ENCODE data around the gene EPB41.
"Not testable (repeated sequence)": the region's sequence is repeated elsewhere in the genome, so short reads cannot be mapped to it uniquely, and the experiment has no call there.

EPB41 gene

DNA sequence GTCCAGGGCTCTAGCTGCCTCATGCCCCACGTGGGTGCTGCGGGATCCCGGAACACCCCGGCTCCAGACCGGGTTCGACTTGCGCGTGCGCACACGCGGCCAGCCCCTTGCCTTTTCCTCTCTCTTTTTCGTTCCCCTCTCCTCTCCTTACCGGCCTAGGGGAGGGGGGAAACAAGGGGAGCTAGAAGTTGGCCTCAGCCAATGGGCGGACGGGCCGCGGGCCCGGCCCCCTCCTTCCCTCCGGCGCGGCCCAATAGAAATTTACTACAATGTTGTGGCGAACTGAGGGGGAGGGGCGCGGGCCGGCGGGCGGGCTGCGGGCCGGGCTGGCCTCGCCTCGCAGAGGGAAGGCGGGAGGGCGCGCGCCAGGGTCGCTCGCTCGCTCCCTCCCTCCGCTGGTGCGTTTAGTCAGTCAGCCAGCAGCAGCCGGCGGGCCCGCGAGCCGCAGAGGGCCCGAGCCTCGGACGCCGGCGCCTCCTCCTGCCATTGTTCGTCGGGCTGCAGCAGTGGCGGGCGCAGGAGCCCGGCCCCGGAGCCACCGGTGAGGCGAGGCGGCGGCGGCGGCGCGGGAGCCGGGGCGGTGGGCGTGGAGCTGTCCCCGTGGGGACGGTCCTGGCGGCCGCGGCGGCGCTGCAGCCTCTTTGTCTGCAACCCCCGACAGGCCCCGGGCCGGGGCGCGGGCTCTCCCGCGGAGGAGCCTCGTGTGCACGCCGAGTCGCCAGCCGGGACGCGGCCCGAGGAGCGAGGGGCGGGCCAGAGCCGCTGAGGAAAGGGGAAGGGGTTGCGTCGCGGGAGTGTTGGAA, at the start of gene EPB41:
TSS of gene EPB41 (plus strand) at position 342 of the 803 bp plus-strand sequence. CDS start 72,869 bp downstream, outside the sequence.
- FAIRE-seq: peak; percentile 78
- peak; percentile 95 for DNase-seq (ENCODE audit: insufficient read length, low spot score)

DNA sequence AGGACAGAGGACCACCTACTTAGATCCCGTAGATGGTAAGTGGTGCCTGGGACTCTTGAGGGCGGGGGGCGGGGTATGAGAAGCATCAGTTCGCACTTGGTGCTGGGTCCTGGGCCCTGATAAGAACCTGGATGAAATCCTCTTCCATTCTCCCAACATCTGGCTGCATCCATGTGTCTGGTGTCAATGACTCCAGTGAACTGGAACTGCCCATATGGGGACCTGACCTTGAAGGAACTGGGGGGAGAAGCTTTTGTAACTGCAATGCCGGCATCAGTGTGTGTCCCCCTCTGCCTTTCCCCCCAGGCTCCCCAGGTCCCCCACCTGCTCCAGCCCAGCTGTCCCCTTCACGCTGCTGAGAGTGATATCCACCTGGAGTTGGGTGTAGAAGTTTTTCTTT, 49.7 kb upstream of the EPB41 start:
- DNase-seq (ENCODE audit: insufficient read length, low spot score) (no peak), FAIRE-seq (no peak)

DNA sequence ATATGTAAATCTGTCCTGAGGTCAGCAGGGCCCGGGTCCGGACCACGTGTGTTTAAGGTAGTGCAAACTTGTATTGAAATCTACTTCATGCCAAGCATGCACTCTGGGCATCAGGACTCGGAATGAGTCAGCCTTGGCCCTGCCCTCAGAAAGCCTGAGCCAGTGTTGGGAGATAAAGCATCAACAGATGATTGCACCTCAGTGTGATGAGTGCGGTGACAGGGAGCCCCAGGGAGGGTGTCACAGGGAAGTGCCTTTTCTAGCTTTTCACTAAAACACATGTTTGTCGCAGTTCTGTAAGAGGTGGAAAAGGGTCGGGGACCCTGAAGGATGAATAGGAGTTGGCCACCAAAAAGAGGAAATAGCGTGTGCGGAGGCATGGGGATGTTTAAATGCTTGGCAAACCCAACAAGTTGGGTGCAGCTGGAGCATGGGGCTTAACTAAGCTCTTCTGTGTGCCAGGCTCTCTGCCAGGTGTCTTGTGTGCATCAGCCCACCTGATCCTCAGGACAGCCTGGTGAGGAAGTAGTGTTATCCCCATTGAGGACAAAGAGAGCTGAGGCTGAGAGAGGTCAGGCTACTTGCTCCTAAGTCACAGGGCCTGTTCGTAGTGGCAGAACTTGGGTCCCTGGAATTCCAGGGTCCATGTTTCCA, 48.2 kb upstream of the EPB41 start:
- no peak for FAIRE-seq

DNA sequence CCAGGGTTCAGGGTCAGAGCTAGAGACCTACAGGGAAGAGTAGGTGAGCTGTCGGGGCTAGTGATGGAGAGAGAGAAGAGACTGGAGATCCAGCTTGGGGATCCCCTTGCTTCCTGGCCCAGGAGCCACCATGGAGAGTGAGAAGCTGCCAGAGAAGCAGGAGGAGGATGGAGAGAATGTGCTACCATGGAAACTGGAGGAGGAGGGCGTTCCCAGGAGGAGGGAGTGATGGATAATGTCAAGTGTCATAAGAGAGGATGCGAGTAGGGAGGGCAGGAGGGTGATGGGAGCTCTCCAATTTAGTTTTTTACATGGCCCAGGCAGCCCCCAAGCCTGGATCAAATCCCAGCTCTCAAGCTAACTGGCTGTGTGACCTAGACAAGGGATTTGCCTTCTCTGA, 46.5 kb upstream of the EPB41 start:
- FAIRE-seq: no peak

More for the DNA sequence above, 48.2 kb upstream of the EPB41 start:
- no peak for DNase-seq (ENCODE audit: insufficient read length, low spot score)

DNA sequence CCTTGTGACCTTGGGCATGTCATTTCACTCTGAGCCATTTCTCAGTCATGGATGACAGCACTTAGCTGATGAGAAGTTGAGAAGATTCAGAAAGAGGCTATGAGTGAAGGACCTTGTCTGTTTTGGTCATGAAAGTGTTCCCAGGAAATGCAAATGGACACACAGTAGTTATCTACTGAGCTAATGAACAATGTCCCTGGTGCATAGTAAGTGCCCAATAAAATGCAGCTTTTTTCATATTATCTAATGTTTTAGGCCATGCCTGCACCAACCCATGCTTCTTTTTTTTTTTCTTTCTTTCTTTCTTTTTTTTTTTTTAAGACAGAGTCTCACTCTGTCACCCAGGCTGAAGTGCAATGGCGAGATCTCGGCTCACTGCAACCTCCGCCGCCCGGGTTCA, 44.4 kb upstream of the EPB41 start:
- FAIRE-seq: no peak

More for the DNA sequence above, 46.5 kb upstream of the EPB41 start:
- no peak for DNase-seq (ENCODE audit: insufficient read length, low spot score)

DNA sequence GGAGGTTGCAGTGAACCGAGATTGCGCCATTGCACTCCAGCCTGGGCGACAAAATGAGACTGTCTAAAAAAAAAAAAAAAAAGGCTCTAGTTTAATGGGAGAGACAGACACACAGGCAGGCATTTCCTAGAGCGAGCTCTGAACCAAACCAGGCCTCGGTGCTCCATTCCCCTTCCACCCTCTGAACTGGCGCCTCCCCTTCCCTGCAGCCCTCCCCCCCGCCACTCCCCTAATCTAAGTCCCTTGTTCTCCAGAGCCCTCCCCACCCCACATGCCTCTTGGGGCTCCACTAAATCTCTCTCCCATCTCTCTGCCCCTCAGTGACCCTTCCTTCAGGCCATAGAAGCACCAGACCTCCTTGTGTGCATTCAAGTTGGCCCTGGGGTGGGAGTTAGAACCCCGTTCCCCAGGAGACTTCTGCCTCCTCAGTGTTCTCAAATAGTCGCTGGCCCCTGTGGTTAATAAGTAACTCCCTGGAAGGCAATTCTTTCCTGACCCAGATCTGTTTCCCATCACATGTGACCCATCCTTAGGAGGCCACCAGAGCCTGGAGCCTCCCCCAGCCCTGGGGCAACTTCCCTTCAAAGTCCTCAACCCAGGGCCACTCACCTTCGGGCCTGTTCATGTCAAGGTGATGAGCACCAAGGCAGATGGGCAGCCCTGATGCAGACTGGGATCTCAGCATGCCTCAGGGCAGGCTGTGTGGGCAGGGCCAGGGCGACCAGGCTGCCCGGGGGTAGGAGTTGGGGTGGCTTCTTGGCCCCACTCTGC, 42.6 kb upstream of the EPB41 start:
- FAIRE-seq (no peak), DNase-seq (ENCODE audit: insufficient read length, low spot score) (no peak)

More for the DNA sequence above, 44.4 kb upstream of the EPB41 start:
- DNase-seq (ENCODE audit: insufficient read length, low spot score): no peak

DNA sequence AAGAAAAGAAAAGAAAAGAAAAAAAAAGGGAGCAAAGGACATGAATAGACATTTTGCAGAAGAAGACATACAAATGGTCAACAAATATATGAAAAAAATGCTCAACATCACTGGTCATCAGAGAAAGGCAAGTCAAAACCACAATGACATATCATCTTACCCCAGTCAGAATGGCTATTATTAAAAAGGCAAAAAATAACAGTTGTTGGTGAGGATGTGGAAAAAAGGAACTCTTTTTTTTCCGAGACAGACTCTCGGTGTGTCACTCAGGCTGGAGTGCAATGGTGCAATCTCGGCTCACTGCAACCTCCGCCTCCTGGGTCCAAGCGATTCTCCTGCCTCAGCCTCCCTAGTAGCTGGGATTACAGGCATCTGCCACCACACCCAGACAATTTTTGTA, 39.2 kb upstream of the EPB41 start:
- DNase-seq (ENCODE audit: insufficient read length, low spot score); FAIRE-seq: not testable (repeated sequence)

DNA sequence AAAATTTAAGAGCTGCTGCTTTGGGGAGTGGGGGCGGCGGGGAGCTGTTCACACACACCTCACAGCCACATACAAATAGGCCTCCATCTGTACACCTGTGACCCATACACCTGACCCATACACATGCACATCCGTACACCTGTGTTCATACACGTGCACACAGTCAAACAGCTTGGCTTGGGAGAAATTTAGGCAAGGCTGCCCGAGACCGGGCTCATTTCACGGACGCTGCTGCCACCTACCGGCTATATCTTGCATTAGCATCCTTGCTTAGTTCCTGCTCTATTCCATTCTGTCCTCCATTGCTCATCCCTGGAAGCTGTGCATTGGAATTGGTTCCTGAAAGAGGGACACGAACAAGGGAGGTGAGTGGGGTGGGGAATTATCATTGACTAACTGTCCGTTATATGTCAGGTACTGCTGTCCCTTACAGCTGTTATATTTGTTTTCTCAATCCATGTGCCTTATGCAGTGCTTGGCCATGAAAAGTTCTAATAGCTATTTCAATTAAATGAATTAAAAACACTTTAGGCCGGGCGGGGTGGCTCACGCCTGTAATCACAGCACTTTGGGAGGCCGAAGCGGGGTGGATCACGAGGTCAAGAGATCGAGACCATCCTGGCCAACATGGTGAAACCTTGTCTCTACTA, 37.1 kb upstream of the EPB41 start:
- DNase-seq (ENCODE audit: insufficient read length, low spot score): peak; percentile 75

DNA sequence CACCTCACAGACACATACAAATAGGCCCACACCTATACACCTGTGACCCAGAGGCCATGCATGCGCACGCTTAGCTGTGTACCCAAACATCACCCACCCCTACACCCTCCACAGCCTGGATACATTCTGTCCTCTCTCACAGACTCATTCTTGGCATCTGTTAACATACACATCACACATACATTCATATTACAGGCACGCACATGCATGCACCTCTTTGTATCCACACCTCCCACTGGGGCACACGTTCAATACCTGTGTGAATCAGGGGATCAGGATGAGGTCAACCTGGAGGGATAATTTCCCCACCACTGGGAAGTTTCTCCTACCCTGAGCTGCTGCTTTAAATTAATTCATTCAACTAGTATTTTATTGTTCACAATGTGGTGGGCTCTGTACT, 35.6 kb upstream of the EPB41 start:
- FAIRE-seq (no peak), DNase-seq (ENCODE audit: insufficient read length, low spot score) (no peak)

More for the DNA sequence above, 37.1 kb upstream of the EPB41 start:
- peak; percentile 52 for FAIRE-seq

DNA sequence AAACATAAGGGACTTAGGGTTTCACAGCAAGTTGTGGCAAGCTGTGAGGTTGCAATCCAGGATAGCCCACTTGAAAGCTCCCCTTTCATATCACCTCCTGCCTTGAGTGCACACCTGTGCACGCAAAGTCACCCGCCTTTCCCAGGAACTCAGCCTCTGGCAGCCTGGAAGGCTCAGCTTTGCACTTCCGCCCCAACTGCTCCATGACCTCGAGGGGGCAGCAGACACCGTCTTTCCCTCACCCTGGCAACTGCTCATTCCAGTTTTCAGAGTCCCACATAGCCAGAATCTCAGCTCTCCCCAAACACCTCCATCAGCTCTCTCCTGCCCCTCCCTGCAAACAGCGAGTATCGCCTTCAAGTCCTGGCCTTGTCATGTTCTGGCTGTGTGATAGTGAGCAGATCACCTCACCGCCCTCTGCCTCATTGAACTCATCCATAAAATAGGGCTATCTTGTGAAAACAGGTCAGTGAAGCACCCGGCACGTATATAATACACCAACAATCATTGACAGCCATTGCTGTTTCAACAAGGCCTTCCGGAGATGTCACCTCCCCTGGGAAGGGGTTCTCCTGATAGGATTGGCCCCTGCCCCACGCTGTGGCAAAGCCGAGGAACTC, 32.2 kb upstream of the EPB41 start:
- peak; percentile 85 for DNase-seq (ENCODE audit: insufficient read length, low spot score)
- peak; percentile 89 for FAIRE-seq

DNA sequence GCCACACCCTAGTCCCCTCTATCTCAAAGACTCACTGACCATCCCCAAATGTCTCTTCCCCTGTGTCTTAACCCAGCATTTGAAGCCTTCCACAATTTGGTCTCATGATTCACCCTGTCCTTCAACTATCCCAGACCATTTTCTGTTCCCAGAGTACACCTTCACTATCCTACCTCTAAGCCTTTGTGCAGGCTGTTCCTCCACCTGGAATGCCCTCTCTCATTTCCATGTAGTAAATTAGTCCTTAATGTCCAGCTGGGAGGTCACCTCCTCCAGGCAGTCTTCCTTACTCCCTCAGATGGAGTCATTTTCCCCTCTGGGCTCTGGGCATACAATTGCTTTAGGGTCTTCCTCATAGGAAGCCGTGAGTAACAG, 31.1 kb upstream of the EPB41 start:
- FAIRE-seq: no peak
- no peak for DNase-seq (ENCODE audit: insufficient read length, low spot score)

DNA sequence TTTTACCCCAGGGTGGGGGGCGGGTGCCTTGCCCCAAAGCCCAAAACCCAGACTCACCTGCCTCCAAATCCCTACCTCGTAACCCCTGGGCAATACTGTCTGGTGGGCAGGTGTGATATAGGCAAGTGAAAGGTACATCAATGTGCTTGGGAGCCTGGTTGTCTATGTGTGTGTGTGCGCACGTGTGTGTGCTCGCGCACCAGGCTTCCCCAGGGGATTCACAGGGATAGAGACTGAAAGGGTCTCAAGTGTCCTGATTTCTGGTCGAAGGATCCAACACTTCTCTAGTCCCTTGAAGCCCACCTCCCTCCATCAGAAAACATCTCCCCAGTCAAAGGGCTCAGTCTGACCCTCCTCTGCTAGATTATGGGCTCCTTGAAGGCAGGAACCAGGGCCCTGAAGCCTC, 28.9 kb upstream of the EPB41 start:
- no peak for FAIRE-seq
- DNase-seq (ENCODE audit: insufficient read length, low spot score): no peak

DNA sequence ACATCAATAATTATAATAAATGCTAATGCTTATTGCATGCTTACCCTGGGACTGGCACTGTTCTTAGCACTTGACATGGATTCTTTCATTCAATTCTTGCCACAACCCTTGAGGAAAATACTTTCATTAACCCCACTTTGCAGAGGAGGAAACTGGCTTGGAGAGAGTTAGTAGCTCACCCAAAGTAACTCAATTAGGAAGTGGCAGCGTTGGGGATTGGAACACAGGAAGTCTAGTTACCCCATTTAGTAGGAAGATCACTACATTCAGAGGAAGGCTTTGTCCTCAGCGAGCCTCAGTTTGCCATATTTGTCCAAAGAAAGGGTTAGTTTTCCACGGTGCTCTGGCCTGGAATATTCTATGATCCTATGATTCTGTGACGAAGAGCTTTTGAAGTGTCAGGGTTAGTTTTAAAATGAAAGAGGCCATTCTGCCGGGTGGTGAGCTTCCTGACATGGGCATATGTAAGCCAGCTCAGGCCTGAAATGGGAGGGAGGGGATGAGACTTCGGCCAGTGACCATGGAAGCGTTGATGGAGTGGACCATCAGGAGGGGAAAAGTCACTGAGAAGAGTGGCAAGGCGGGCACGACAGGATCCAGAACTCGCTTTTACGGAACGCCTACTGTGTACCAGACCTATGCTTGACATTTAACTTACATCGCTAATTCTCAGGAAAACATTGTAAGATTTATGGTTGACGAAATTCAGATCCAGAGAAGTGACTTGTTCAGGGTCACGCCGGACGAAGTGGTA, 28.2 kb upstream of the EPB41 start:
- no peak for FAIRE-seq
- no peak for DNase-seq (ENCODE audit: insufficient read length, low spot score)

DNA sequence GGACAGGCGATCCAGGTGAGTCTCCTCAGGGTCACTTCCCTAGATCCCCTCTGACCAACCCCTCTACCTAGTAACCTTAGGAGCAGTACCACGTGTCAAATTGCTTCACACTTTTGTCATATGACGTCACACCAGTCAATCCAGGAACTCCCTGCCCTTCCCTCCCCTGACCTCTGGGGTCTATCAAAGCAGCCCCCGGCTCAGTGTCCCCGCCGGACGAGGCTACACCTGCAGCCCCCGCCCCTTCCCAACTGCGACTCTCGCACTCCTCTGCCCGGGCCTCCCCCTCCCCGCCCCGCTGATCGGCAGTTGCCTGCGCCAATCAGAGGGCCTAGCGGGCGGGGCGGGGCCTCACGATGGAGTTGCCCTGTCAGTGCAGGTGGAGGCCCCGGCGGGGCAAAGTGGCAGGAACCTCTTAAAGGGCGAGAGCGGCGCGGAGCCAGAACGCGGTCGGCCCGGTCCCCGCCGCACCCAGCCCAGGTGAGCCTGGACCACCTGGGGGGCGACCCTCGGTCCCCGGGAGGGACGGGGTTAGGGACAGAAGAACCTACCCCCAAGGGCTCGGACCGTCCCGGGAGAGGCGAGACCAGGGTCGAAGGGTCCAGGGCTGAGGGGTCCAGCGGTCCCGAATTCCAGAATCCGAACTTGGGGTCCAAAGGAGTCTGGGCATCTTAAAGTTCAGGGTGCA, 27.5 kb upstream of the EPB41 start:
- peak; percentile 74 for FAIRE-seq
- peak; percentile 93 for DNase-seq (ENCODE audit: insufficient read length, low spot score)

DNA sequence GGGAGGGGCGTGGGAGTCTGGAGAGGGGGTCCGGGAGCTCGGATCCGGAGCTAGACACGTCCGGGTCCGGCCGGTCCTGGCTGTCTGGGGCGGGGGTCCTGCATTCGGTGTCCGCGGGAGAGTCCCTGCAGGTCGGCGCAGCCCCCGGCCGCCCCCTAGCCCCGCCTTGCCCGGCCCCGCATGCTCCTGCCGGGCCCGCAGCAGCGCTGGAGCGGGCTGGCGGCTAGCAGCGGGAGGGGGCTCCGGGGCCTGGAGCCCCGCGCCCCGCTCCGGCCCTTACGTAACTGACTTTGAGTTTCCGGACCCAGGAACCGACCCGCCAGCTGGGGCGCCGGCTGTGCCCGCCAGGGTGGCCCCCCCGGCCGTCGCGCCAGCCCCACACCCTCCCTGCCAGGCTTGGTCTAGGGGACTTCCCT, 26.9 kb upstream of the EPB41 start:
- no peak for FAIRE-seq
- no peak for DNase-seq (ENCODE audit: insufficient read length, low spot score)

DNA sequence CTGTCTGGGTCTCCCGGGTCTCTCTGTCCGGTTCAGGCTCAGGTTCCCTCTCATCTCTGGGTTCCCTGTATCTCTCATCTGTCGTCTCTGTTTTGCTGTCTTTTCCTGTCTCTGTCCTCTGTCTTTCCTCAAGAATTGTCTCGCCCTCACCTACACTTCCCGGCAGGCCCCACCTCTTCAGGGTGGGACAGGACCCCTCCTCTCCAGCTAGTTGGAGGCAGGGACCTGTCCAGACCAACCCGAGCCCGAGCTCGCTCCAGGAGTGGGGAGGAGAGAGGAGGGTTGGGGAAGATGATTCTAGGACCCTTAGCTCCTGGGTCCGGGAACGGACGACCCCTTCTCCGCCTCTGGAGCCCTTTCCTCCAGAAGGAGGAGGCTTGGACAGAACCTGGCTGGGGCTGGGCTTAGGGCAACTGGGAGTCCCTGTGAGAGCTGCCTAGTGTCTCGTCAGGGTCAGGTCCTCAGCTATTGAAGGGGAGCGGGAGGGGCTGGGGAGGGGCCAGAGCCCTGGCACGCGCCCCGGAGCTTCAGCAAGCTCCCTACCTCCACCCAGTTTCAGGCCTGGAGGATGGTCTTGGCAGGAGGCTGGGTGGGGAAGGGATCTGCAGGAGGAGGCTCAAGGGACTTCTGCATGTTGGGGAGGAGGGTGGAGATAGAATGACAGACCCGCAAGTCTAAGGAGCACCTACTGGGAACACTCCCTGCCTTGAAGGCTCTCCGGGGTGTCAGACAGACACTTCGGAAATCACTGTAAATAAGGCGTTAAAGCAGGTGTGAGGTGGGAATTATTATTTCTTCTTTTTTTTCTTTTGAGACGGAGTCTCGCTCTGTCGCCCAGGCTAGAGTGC, 26.3 kb upstream of the EPB41 start:
- no peak for DNase-seq (ENCODE audit: insufficient read length, low spot score)
- FAIRE-seq: no peak

DNA sequence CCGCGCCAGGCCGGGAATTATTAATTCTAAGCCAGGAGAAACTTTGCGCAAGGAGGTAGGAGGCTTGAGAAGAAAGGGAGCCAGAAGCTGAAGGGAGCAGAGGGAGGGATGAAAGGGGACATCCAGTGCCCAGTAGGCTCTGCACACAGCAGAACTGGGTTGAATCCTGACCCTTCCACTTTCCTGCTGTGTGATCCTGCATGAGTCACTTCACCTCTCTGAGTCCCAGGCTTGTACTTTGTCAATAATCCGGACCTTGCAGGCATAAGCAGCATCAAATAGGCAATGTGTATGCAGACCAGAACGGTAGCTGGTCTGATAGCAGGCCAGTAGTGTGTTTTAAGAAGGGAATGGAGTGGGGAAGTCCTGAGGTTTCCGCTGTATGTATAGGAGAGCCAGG, 25.5 kb upstream of the EPB41 start:
- FAIRE-seq (no peak), DNase-seq (ENCODE audit: insufficient read length, low spot score) (no peak)

DNA sequence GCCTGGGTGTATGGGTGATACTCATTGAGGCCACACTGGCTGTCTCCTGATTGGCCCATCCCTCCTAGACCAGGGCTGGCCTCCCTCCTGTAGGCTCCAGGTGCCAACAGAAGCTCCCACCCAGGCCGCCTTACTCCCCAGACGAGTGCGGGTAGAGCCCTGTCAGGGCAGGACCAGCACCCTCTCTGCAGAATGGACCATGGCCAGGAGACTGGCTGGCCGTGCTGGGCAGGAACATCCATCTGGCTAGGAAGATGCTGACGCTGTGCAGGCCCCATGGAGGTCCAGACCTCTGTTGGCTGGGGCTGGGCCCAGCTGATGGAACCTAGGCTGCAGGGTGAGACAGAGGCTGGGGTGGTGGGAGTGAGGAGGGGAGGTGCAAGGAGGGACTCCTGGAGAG, 25.0 kb upstream of the EPB41 start:
- FAIRE-seq (no peak), DNase-seq (ENCODE audit: insufficient read length, low spot score) (no peak)
